GM19468 (cell line): Measurements from ENCODE around the gene SIK2.

ENCODE experiments used
- ATAC-seq: cut with Tn5 transposase; IDR thresholded peaks from one replicate; pipeline ENCODE4 v1.9.1; 2021; ENCODE audit warnings: mild to moderate bottlenecking, moderate library complexity, moderate number of reproducible peaks; ENCODE audit not compliant: unreplicated experiment; ENCODE audit errors: extremely low read depth

The SIK2 gene

DNA sequence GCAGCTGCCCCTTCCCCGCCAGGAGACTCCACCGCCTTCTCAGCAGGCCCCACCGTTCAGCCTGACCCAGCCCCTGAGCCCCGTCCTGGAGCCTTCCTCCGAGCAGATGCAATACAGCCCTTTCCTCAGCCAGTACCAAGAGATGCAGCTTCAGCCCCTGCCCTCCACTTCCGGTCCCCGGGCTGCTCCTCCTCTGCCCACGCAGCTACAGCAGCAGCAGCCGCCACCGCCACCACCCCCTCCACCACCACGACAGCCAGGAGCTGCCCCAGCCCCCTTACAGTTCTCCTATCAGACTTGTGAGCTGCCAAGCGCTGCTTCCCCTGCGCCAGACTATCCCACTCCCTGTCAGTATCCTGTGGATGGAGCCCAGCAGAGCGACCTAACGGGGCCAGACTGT is 121.3 kb downstream of the SIK2 start:
- ATAC-seq: no peak

DNA sequence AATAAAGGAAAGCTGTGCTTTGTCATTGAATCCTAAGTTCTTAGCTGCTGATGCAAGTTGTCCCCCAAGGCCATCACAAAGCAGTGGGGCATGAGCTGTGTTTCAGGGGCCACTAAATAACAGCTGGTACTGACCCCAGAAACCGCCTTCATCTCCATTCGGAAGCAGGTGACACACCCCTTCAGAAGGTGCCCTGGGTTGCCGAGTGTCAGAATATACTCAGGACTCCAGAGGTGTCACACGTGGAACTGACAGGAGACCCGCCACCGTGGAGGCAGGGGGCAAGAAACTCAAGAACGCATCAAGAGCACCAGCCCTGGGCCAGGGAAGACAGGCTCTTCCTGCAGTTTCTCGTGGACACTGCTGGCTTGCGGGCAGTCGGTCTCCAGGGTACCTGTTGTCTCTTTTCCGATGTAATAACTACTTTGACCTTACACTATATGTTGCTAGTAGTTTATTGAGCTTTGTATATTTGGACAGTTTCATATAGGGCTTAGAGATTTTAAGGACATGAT is 122.4 kb downstream of the SIK2 start:
- no peak for ATAC-seq

DNA sequence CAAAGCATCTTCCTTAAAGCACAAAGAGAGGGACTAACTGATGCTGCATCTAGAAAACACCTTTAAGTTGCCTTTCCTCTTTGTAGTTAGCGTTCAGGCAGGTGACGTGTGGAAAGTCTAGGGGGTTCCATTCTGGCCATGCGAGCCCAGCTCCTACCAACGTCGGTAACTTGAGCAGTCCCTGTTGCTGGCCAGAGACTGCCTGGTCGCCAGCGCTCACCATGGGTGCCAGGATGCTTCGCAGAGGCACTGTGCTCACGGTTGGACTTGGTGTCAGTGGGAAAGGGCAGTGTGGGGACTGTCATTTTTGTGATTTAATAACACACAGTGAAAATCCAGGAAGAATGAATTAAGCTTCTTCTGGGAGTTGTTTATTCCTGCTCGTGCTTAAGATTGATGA is 123.4 kb downstream of the SIK2 start:
- ATAC-seq: no peak

DNA sequence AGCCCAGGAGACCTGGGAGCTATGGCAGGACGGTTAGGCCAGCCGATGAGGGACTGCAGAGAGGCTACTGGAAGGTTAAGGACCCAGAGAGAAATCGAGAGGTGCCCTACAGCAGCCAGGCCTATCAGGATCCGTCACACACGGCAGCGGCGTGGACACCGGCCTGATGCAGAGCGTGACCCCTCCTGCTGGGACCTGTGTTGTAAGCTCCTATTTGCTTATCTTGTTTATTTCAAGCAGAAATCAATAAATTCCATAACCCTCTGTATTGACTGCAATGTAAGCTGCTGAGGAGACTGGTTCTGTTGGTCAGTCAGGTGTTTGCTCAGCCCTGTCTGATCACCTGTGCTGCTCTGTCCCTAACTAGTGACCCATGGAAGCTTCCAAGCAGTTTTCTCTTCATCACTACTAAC is 124.1 kb downstream of the SIK2 start:
- ATAC-seq: no peak

DNA sequence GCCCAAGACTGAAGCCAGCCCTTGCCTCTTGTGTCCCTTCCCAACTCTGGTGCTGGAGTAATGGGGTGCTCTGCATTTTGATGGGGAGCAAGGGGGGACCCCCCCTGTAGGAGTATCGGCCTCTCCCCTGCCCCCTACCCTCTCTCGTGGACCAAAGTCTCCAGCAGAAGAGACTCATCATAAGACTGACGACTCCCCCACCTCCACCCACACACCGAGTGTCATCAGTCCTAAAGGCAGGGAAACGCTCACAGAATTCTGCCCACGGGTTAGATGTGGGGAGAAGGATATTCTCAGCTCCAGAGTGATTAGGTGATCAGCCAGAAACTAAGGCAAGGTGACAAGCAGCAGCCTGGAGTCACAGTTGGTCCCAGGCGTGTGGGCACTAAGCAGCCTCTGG is 125.2 kb downstream of the SIK2 start:
- no peak for ATAC-seq

DNA sequence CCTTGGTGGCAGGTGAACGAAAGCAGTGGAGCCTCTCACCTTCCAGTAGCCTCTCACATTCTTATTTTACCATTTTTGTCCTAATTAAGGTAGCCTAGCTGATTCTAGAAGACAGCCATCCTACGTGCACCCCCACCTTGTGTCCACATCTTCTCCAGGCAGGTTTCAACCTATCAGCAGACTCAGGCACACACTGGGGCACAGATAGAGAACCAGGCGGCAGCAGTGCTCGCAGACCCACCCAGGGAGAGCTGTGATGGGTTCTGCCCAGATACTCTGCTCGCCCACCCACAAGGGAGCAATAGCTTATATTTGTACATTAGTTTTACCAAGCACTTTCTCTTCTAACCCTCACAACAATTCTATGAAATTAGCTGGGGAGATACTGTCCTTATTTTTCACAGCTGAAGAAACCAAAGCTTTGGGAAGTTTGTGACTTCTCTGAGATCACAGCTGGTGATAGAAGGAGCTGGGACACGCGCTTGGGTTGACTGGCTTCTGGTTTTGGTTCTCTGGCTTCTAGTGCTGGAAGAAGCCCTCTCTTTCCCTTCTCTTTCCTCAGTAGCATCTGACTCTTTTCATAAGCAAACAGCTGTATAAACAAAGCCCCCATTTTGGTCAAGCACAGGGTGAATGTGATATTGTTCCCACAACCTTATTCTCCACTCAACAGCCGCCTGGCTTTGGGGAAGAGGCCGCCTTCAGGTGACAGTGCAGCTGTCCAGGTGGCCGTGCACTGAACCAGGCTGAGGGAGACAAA is 127.0 kb downstream of the SIK2 start:
- ATAC-seq: no peak

DNA sequence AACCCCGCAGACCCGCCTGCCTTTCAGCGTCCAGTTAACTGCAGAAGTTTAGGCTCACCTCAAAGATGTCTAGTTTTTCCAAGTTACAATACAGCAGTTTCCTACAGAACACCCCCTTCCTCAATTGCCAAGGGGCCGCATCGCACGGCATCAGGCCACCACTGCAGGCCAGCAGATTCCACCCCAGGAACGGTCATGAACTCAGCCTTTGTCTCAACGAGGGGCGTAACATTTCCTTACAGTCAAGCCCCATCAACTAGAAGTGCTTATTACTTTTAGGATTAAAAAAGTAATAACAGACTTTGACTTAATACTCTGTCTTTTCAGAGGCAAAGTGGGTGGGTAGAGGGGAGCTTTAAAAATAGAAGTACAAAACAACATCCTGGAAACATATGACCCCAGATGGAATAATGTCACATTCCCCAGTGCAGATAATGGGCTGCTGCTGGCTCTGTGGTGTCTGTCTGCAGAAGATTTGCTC is 127.6 kb downstream of the SIK2 start:
- ATAC-seq: no peak

DNA sequence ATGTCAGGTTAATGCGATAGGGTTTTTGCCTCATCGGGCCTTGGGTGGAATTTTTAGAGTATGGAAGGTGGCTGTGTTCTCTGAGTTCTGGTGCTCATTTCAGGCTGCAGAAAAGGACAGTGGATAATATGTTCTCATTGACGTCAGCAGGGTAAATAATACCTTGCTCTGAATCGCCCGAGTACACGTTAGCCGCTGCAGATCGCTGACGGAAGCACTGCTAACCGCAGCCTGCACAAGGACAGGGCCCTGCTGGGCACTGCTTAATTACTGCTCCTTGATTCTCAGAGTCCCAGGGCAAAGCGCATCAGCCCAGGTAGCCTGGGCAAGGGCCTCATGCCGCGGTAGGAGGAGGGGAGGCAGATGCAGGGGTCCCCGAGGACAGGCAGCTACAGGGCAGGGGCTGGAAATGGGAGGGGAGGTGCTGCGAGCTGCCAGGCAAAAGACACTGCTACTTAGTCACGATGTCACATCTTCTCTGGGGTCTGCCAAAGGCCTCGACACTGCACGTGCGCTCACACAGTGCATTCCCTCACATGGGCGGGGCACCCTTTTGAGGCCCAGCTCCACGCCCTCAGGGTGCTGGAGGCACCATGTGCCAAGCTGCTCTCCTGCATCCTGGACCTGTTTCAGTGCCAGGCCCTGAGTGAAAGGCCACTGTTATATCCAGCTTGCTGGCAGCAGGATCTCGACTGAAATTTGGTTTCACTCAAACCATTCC is 128.8 kb downstream of the SIK2 start:
- ATAC-seq: no peak

DNA sequence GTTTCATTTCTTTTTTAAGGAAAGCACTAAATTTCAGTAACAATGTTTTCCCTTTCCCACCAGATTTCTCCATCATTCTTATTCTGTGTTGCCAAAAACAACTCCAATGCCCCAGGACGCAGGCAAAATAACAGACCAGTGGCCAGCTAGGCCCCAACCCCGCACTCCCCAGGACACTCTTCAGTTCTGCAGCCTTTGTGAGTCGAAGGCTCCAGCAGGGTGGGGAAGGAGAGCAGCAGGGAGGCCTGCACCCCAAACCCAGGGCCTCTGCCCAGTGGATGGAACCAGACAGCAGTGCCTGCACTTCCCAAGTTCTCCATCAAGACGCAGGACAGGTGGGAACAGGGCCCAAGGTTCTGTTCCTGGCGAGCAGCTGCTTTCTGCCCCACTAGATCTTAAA is 129.6 kb downstream of the SIK2 start:
- no peak for ATAC-seq

DNA sequence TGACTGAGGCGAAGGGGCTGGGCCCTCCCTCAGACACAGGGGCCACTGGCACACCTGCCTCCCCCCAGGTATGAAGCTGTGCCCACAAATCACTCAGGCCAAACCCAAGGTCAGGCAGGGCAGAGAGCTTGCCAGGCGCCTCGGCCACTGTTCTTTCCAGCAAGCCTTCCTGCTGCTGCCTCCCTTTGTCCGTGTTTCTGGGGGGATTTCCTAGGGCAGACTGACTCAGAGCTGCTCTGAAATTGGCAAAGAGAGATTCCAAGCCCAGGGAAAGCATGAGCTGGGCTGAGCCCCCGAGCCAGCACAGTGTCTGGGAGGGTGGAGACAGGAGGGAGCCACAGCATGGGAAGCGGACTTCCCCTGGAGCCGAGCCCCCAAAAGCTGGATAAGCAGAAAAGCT is 130.8 kb downstream of the SIK2 start:
- no peak for ATAC-seq

DNA sequence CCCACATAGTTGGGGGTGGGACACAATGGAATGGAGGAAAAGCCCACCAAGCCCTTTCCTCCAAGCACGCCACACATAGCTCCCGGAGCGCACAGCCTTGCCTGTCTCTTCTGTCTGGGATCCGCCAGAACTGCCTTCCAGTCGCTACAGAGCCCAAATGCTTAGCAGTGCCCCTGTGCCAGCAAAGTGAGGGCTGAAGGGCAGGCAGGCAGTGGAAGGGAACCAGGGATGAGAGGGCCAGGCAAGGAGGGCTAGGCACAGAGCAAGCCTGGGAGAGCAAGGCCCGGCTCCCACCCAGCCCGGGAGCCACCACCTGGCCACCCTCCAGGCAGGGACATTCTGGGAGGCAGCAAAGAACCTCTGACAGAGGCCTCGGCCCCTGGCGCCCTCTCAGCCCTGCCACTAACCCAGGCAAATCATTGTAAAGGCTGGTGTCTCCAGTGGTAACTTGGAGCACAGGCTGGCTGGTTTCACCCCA is 131.4 kb downstream of the SIK2 start:
- no peak for ATAC-seq

DNA sequence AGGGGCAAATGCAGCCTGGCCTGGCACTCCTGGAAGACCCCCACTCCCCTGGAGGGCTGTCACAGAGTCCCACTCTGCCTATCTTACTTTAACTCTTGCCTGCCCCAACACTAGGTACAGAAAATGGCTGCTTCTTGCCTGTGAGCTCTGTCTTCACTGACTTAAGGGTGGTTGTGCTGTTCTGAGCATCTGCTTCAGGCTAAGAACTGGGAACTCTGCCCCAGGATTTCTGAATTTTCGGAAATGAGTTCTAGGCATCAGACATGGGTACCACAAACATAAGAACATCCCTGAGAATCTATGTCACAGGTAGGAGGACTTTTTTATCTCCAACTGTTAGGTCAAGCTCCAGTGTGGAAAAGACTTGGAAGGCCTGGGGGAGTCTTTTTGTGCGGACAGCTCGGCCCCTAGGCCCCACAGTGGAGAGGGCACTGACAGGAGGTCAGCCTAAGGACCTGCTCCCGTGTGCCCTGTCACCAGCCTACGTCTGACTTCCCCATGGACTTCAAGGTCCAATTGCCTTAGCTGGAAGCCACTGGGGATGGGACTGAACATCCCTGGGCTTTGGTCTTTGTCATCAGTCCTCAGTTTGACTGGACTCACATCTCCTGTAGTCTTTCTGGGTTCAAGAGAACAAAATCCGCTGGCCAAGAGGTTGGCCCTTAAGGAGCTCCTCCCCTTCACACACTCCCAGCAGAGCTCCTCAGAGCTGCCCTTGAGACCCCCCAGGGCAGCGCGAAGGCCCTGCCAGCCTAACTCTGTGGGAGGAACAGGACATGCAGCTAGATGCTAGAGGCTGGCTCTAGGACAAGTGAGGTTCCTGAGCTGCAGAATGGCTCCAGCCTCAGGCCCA is 132.1 kb downstream of the SIK2 start:
- ATAC-seq: no peak

DNA sequence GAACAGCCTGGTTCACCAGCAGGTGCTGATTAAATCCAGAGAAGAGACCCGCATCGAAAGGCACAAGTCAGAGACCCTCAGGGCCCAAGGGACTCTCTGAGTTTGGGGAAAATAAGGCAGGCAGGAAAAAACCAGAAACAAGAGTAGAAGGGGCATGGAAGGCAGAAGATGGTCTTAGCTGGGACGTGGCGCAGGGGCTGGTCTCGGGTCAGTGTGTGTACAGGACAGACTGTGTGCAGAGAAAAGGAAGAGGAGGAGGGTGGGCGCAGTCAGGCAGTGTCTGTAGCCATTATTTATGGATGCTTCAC is 132.7 kb downstream of the SIK2 start:
- ATAC-seq: no peak

DNA sequence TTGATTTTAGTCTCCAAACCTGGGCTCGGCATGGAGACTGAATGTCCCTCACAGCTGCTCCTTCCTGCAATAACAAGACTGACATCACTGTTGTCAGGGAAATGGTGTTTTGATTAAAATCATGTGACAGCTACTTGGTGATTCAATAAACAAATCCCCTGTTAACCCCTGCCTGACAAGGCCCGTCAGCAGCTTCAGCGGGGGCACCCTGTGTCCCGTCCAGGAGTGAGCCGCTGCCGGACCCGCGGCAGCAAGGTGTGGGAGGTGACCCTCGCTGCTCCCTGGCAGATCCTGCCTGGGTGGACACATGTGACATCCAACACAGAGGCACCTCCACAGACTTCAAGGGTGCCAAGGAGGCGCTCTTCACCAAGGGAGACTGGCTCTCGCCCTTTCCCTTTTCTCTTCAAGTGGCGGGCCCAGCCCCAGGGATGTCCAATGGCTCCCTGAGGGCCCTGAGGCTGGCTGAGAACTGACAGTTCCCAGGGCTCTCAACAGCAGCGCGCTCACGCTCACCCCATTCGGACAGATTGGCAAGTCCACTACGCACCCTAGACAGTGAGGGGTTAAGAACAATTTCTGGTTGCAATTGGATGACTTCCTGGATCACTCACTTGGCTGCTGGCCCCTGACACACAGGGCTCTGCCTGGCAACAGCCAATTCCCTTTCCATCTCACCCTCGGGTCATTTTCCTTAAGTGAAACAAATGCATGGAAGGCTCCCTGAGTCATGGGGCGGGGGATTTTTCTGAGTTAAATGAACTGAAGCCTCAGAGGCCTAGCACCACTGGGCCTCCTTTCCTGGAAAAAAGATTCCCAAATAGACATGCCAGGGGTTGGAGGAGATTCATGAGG is 133.2 kb downstream of the SIK2 start:
- ATAC-seq: no peak

DNA sequence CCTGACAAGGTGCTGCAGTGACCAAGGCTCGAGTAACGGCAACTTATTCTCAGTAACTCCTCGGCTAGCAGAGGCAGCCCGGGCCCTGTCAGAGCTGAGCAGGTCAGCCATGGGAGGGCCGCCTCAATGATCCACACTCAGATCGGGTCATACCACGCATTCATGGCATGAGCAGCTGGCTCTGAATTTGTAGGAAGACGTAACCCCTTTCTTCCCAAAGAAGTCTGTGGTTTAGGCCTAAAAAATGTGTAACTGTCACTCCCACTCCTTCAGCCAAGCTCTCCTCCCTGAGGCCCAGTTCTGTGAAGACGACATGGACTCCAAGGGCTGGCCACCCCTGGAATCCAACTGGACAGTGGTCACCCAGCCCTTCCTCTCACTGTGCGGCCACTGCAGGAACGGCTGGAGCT is 133.9 kb downstream of the SIK2 start:
- ATAC-seq: no peak

DNA sequence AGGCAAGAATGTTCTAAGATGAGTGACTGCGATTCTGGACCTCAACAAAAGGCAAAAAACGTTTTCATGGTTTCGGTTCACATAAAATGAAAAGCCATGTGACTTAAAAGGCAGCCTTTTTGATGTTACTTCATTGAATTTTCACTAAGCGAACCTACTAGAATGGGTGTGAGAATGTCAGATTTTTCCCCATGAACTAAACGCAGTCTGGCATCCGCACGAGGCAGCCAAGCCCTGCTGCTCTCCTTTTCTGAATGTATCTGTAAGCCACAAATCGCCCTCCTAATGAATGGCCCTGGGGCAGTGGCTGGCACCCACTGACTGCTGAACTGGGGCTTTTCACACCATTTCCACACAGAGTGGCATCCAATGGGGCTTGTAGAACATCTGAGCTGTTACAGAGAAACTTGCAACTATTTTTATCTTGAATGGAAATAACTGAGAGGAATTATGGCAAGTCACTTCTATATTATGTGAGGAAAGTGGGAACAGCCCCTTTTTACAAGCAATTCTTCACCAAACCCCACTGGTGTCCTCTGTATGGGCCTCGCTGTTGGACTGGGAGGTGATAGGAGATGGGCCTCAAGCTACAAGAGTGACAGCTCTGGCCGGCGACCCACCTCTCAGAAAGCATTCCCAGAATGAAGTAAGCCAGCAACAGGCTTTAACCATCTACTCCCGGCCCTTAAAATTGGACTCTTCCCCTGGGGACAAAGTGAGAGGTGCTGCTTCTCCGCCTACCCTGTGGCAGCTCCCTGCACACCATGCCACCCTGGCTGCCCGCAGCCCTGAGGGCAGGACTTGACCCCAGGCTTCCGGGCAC is 134.6 kb downstream of the SIK2 start:
- no peak for ATAC-seq

DNA sequence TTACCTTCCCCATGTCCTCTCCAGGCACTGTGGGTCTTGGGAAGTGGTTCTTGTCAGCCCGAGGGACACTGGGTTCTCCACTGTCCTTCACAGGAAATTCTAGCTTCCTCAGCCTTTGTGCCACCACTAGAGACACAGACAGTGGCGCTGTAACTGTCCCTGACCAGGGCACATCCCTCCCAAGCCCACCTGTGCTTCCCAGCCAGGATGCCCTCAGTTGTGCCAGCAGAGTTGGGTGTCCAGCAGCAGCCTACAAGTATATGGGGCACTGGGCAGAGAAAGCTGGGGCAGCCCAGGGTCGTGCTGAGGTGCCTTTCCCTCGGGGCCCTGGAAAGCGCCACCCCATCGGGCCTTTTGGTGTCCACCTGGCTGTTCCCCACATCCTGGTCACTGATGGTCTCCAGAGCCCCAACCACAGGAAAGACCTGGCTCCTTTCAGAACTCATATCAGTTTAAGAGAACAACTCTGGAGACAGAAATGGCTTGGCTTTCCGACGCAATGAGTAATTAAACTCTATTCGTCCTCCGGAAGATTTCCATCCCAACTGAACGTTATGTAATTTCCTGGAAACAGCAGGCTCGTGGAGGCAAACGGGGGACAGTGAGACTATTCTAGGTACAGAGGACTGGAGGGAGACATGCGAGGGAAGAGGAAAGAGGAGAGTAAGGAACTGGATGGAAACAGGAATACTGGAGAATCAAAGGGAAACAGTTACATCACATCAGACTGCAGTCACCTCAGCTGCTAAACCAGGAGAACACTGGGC is 135.4 kb downstream of the SIK2 start:
- ATAC-seq: no peak

DNA sequence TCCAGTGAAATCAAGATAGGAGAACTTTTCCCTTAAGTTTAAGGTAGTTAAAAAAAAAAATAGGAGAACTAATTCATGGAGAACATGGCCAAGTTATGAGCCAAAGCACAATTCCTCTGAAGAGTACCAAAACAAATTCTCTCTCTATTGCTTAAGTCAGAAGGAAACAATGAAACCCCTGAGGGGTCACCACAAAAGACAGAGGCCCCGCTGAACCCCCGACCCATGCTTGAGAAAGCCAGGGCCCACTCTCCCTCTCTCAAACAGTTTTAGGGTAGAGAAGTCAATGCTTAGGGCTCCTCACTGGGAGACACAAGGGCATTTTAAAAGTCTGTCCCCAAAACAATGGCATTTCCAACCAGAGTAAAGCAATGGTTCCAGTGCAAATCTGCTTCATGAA is 137.1 kb downstream of the SIK2 start:
- no peak for ATAC-seq
